Inflammatory macrophage treated with lipopolysaccharide for 1 hour (primary cell): ENCODE data around the gene MAP2K5.

ENCODE experiments used
- DNase-seq, 2 donors: peaks; one replicate each; pipeline ENCODE4 v3.0.0-alpha.2; 2020 to 2022

The MAP2K5 gene

GRCh38 chr15:67521783-67522568, 20.5 kb upstream of the MAP2K5 start:
- DNase-seq = peak in 1 of 2 donors; percentile 19

GRCh38 chr15:67523330-67523729, 19.2 kb upstream of the MAP2K5 start:
- DNase-seq = no peak

- DNase-seq = no peak
These were observed 18.3 kb upstream of the MAP2K5 start for GRCh38 chr15:67524235-67524634.

- no peak for DNase-seq
These were observed 14.0 kb upstream of the MAP2K5 start for GRCh38 chr15:67528513-67528912.

- no peak for DNase-seq
These were observed 11.1 kb upstream of the MAP2K5 start for GRCh38 chr15:67531379-67531914.

GRCh38 chr15:67533873-67534272, 8.6 kb upstream of the MAP2K5 start:
- no peak for DNase-seq

GRCh38 chr15:67534360-67534759, 8.1 kb upstream of the MAP2K5 start:
- no peak for DNase-seq

GRCh38 chr15:67537771-67538170, 4.7 kb upstream of the MAP2K5 start:
- DNase-seq = no peak

- no peak for DNase-seq
These were observed 830 bp downstream of the MAP2K5 start for GRCh38 chr15:67543348-67543718.

GRCh38 chr15:67544475-67544874, 2.0 kb downstream of the MAP2K5 start:
- DNase-seq = no peak

- DNase-seq = no peak
These were observed 3.4 kb downstream of the MAP2K5 start for GRCh38 chr15:67545864-67546263.

- no peak for DNase-seq
These were observed 4.6 kb downstream of the MAP2K5 start for GRCh38 chr15:67547064-67547463.

GRCh38 chr15:67547836-67548235, 5.3 kb downstream of the MAP2K5 start:
- DNase-seq = no peak

- DNase-seq = no peak
These were observed 5.8 kb downstream of the MAP2K5 start for GRCh38 chr15:67548236-67548852.

GRCh38 chr15:67548862-67549651, 6.6 kb downstream of the MAP2K5 start:
- peak; percentile 12 to 14 for DNase-seq

GRCh38 chr15:67549736-67550135, 7.2 kb downstream of the MAP2K5 start:
- no peak for DNase-seq

- DNase-seq = peak; percentile 13 to 51
These were observed 8.0 kb downstream of the MAP2K5 start for GRCh38 chr15:67550522-67550921.

GRCh38 chr15:67551207-67551743, 8.8 kb downstream of the MAP2K5 start:
- no peak for DNase-seq

GRCh38 chr15:67554580-67554979, 12.1 kb downstream of the MAP2K5 start:
- DNase-seq = no peak

GRCh38 chr15:67556976-67557570, 14.6 kb downstream of the MAP2K5 start:
- no peak for DNase-seq

- DNase-seq = no peak
These were observed 16.0 kb downstream of the MAP2K5 start for GRCh38 chr15:67558502-67558901.

- no peak for DNase-seq
These were observed 16.7 kb downstream of the MAP2K5 start for GRCh38 chr15:67559158-67559557.

GRCh38 chr15:67559576-67559975, 17.1 kb downstream of the MAP2K5 start:
- DNase-seq = no peak
